ENCODE results near the gene SMAD1.

SMAD1 gene

DNA sequence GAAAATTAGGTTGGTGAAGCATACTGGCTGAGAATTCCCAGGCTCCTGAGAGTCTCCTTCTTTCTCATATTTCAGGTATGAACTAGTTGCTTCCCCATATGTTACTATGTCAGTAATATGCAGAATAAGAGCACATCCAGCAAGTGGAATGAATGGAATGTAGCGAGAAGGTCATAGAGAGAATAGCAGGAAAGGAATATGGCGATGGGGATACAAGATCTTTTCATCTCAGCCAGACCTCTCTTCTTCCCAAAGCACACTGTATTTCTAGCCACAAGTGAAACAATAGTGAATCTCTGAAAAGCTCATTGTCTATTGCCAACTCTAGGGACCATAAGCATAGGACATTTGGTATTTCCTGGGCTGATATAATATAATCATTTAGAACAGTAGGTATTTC lies 82.9 kb downstream of the SMAD1 start:
- TF ChIP-seq, protein P1, sequence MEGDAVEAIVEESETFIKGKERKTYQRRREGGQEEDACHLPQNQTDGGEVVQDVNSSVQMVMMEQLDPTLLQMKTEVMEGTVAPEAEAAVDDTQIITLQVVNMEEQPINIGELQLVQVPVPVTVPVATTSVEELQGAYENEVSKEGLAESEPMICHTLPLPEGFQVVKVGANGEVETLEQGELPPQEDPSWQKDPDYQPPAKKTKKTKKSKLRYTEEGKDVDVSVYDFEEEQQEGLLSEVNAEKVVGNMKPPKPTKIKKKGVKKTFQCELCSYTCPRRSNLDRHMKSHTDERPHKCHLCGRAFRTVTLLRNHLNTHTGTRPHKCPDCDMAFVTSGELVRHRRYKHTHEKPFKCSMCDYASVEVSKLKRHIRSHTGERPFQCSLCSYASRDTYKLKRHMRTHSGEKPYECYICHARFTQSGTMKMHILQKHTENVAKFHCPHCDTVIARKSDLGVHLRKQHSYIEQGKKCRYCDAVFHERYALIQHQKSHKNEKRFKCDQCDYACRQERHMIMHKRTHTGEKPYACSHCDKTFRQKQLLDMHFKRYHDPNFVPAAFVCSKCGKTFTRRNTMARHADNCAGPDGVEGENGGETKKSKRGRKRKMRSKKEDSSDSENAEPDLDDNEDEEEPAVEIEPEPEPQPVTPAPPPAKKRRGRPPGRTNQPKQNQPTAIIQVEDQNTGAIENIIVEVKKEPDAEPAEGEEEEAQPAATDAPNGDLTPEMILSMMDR (IDR thresholded peaks at IDR 0.05) = no peak

DNA sequence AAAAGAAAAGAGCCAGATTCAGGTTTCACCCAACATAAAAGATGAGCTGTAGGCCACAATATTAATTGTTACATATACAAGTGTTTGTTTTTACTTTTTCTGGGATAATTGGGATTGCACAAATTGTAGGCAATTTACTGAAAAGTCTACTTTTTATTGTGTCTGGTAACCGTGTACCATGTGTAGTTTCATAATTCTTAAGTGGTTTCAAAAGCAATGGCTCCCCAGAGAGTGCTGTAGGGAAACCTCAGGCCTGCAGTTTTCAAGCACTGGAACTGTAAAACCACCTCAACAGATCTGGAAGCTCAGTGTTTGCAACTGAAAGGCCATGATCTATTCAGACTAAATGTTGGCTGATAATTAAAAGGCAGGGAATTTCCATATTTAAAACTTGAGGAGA lies 83.7 kb downstream of the SMAD1 start:
- TF ChIP-seq, protein P1 (IDR thresholded peaks at IDR 0.05) = no peak

DNA sequence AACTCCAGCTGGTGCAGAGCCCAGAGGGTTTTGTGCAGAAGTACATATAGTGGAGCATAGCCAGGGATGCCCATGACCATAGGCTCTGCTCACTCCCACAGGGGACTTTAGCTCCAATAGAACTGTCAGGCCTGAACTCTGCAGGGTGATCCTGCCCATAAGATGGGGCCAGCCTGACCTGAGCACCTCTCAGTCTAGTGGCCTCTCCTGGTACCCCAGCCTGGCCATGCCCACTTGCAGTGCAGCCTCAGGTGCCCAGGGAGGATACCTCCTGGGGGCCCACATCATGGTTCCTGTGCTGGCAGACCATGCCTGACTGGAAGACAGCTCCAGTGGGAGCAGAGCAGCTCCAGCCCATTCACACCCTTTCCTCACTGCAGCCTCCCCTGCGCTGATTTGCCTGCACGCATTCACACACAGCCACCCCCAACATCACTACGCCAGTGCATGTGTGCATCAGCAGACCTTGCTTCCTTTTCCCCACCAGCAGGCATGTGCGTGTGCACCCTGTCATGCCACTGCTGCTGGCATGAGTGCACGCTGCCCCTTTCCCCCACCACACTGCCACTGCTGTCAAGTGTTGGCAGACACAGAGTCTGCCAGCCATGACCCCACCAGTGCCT lies 84.5 kb downstream of the SMAD1 start:
- TF ChIP-seq, protein P1 (IDR thresholded peaks at IDR 0.05) = no peak

DNA sequence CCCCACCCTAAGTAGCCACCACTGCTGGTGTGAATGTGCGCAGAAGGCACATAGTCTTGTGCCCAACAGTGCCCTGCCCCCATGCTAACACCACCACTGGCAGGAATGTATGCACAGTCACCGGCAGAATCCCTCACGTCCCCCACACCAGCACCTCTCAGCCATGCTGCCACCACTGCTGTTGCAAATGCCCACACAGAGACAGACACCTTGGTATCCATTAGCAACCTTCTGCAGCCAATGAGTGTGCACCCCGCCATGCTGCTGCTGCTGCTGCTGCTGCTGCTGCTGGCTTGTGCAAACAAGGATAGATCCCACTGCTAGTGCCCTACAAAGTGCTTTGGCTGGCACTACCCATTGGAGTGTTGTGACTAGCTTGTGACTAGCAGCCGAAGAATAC lies 85.1 kb downstream of the SMAD1 start:
- TF ChIP-seq, protein P1 (IDR thresholded peaks at IDR 0.05) = no peak

DNA sequence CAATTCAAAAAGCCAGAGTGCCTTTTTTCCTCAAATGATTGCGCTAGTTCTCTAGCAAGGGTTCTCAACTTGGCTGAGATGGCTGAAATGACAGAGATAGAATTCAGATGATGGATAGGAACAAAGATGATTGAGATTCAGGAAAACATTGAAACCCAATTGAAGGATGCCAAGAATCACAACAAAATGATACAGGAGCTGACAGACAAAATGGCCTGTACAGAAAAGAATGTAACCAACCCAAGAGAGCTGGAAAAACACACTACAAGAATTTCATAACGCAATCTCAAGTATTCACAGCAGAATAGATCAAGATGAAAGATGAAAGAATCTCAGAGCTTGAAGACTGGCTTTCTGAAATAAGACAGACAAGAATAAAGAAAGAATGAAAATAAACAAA lies 85.9 kb downstream of the SMAD1 start:
- TF ChIP-seq, protein P1 (IDR thresholded peaks at IDR 0.05) = no peak

DNA sequence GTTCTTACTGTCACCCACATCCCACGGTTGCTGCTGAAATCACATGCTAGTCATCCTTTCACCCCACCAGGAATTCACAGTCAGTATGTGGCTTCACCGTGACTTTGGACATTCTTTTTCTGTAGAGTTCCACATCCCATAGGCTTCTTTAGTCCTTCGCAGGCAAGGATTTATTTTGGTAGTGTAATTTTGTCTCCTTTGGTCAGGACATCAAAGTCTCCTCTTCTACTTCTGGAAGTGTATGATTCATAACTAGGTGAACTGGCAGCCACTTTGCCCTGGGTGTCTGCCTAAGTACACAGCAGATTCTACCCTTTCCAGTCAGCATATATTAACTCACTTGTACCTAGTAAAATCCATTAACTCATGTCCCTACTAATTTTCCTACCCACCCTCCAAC lies 99.3 kb downstream of the SMAD1 start:
- TF ChIP-seq, protein P1 (IDR thresholded peaks at IDR 0.05) = no peak

DNA sequence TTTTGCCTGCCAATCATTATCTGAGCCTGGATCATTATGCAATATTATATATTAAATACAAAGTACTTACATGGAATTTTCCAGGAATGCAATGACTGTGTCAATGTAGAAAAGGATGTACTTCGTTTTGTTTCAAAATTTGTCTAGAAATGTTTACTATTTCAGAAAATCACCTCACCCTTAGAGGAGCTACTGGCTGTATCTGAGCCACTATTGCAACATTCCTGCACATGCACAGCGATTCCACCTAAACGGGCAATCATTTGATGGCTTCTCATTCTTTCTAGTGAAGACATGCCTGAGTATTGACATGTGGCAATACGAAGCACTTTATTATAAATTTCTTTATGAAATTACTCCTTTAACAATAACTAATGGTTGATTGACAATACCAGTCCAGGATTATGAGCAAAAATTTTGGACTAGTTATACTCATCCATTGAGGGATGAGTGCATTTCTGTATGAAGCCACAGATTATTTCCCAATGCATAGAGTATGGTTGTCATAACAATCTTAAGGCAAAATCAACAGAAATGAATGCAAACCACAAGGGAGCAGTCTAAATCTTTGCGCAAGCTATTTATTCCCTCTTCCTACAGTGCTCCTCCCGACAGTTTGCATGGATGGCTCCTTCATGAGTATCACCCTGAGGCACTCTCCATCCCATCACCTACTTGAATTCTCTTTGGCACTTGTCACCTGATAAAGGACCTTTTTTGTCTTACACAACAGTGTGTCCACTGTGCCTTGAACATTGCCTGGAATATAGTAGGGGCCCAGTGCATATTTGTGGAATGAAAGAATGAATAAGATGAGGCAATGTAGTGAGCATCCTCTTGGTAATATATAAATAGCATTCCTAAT lies 101.8 kb downstream of the SMAD1 start:
- TF ChIP-seq, protein P1 (IDR thresholded peaks at IDR 0.05) = no peak

All from LNCAP (cell line).